NCI-H128 (cell line): ENCODE results near the gene CXCL10.
A peak's percentile ranks its signal among the peaks of the same experiment; 100 is the strongest.
"Not testable (repeated sequence)": the region's sequence is repeated elsewhere in the genome, so short reads cannot be mapped to it uniquely, and the experiment has no call there.

Experiments used
- DNase-seq: peaks from one replicate; lab custom pipeline; 2025; ENCODE audit not compliant: unreplicated experiment; lab: John Stamatoyannopoulos, UW

Gene CXCL10

GRCh38 chr4:76023389-76023788 is at the start of gene CXCL10:
Gene CXCL10, minus strand, starts transcription at chr4:76023497. Its CDS starts 66 bp downstream, at chr4:76023431.
- no peak for DNase-seq

GRCh38 chr4:76072760-76073159 is 49.5 kb upstream of the CXCL10 start:
- DNase-seq, result no peak

GRCh38 chr4:76067652-76068286 is 44.5 kb upstream of the CXCL10 start:
- peak; percentile 2 for DNase-seq

- DNase-seq, result no peak
Observed at GRCh38 chr4:76066546-76066945, 43.2 kb upstream of the CXCL10 start.

GRCh38 chr4:76061982-76062381 is 38.7 kb upstream of the CXCL10 start:
- no peak for DNase-seq

- no peak for DNase-seq
Observed at GRCh38 chr4:76061421-76061820, 38.1 kb upstream of the CXCL10 start.

- DNase-seq, result no peak
Observed at GRCh38 chr4:76060506-76060905, 37.2 kb upstream of the CXCL10 start.

GRCh38 chr4:76059750-76060149 is 36.5 kb upstream of the CXCL10 start:
- no peak for DNase-seq

- no peak for DNase-seq
Observed at GRCh38 chr4:76058888-76059426, 35.7 kb upstream of the CXCL10 start.

- no peak for DNase-seq
Observed at GRCh38 chr4:76058302-76058701, 35.0 kb upstream of the CXCL10 start.

- DNase-seq, result no peak
Observed at GRCh38 chr4:76055421-76055820, 32.1 kb upstream of the CXCL10 start.

- DNase-seq, result no peak
Observed at GRCh38 chr4:76055016-76055415, 31.7 kb upstream of the CXCL10 start.

- no peak for DNase-seq
Observed at GRCh38 chr4:76053730-76054129, 30.4 kb upstream of the CXCL10 start.

- DNase-seq, result not testable (repeated sequence)
Observed at GRCh38 chr4:76050560-76051050, 27.3 kb upstream of the CXCL10 start.

GRCh38 chr4:76049860-76050416 is 26.6 kb upstream of the CXCL10 start:
- DNase-seq, result not testable (repeated sequence)

- DNase-seq, result not testable (repeated sequence)
Observed at GRCh38 chr4:76044686-76045085, 21.4 kb upstream of the CXCL10 start.

- not testable (repeated sequence) for DNase-seq
Observed at GRCh38 chr4:76043306-76043705, 20.0 kb upstream of the CXCL10 start.

GRCh38 chr4:76042241-76042998 is 19.1 kb upstream of the CXCL10 start:
- DNase-seq, result not testable (repeated sequence)

GRCh38 chr4:76036855-76037254 is 13.6 kb upstream of the CXCL10 start:
- no peak for DNase-seq

GRCh38 chr4:76035799-76036380 is 12.6 kb upstream of the CXCL10 start, which contains the start of gene CXCL11:
Gene CXCL11, minus strand, starts transcription at chr4:76036070. Its CDS starts 83 bp downstream, at chr4:76035987.
- no peak for DNase-seq

- DNase-seq, result no peak
Observed at GRCh38 chr4:76035141-76035540, 11.8 kb upstream of the CXCL10 start.
